HT1080 (cell line): Measurements from ENCODE around the gene APOBEC4. TPM values are rescaled to one million over a fixed set of nuclear protein-coding genes. Genes with fewer than 3 reads are reported as not detected.
"Not testable (repeated sequence)": the region's sequence is repeated elsewhere in the genome, so short reads cannot be mapped to it uniquely, and the experiment has no call there.

Experiments used
- DNase-seq: peaks from one replicate; pipeline ENCODE4 v3.0.0-alpha.2; 2015; ENCODE audit warnings: low read depth
- polyA plus RNA-seq, 2 experiments: library from polyadenylated mRNA; depleted of rRNA; stranded (reverse); fragments of >200 nt; gene quantifications; 2 replicates each; pipeline ENCODE4 v1.2.3, GENCODE V29; 2015
- total RNA-seq: library from RNA; depleted of rRNA; stranded (reverse); fragments of >200 nt; shearing (Covaris generic); gene quantifications from 2 replicates; pipeline ENCODE4 v1.2.3, GENCODE V29; 2014; rRNA removed

Gene APOBEC4
- not detected in 2 replicates for total RNA-seq
- polyA plus RNA-seq (2015; cell fraction: cytosol; rRNA removed), result not detected in 2 replicates
- not detected in 2 replicates for polyA plus RNA-seq (2015; cell fraction: nucleus; rRNA removed)

- DNase-seq, result no peak
Measured at GRCh38 chr1:183652547-183653461, at the start of gene APOBEC4. TSS of gene APOBEC4 (minus strand) at chr1:183653316. CDS start at chr1:183648781, 4,535 bp downstream.

- DNase-seq, result no peak
Measured at GRCh38 chr1:183702813-183703198, 49.7 kb upstream of the APOBEC4 start.

- peak; percentile 60 for DNase-seq
Measured at GRCh38 chr1:183702087-183702812, 49.1 kb upstream of the APOBEC4 start.

GRCh38 chr1:183699616-183700160 lies 46.6 kb upstream of the APOBEC4 start:
- DNase-seq, result no peak

GRCh38 chr1:183697814-183698590 lies 44.9 kb upstream of the APOBEC4 start:
- DNase-seq, result no peak

GRCh38 chr1:183696981-183697380 lies 43.9 kb upstream of the APOBEC4 start:
- no peak for DNase-seq

- no peak for DNase-seq
Measured at GRCh38 chr1:183694755-183695154, 41.6 kb upstream of the APOBEC4 start.

GRCh38 chr1:183694066-183694465 lies 41.0 kb upstream of the APOBEC4 start:
- no peak for DNase-seq

- DNase-seq, result no peak
Measured at GRCh38 chr1:183693521-183693920, 40.4 kb upstream of the APOBEC4 start.

- no peak for DNase-seq
Measured at GRCh38 chr1:183689762-183690204, 36.7 kb upstream of the APOBEC4 start.

GRCh38 chr1:183688341-183689060 lies 35.4 kb upstream of the APOBEC4 start:
- no peak for DNase-seq

GRCh38 chr1:183687546-183688304 lies 34.6 kb upstream of the APOBEC4 start:
- DNase-seq, result no peak

GRCh38 chr1:183686229-183686628 lies 33.1 kb upstream of the APOBEC4 start:
- no peak for DNase-seq

- DNase-seq, result peak; percentile 46
Measured at GRCh38 chr1:183685112-183685713, 32.1 kb upstream of the APOBEC4 start.

GRCh38 chr1:183679363-183679762 lies 26.2 kb upstream of the APOBEC4 start:
- DNase-seq, result not testable (repeated sequence)

GRCh38 chr1:183678819-183679218 lies 25.7 kb upstream of the APOBEC4 start:
- DNase-seq, result no peak

- no peak for DNase-seq
Measured at GRCh38 chr1:183676586-183677189, 23.6 kb upstream of the APOBEC4 start.

- no peak for DNase-seq
Measured at GRCh38 chr1:183675883-183676585, 22.9 kb upstream of the APOBEC4 start.
